DMS53 treated with DMSO at 0.1 percent for 48 hours (cell line): ENCODE measurements around the gene MTCP1.
A peak's percentile ranks its signal among the peaks of the same experiment; 100 is the strongest.

Experiments used
- DNase-seq: peaks from one replicate; lab custom pipeline; 2025; ENCODE audit not compliant: unreplicated experiment; lab: John Stamatoyannopoulos, UW

The MTCP1 gene

DNA sequence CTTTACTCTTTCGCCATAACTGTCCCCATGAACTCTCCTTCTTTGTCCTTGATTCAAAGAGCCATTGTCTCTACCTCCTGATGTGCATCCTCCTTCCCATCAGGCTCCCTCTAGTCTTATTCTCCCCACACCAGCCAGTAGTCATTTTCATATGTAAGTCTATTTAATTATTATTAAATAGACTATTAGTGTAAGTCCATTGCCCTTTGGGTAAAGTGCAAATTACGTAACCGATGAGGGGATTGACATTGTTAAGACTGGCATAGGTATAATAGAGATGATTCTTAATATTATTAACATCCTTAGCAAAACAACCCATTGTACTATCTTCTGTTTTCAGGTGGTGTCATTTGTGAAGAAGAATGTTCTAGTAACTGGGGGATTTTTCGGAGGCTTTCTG lies 16.7 kb downstream of the MTCP1 start:
- DNase-seq = no peak

DNA sequence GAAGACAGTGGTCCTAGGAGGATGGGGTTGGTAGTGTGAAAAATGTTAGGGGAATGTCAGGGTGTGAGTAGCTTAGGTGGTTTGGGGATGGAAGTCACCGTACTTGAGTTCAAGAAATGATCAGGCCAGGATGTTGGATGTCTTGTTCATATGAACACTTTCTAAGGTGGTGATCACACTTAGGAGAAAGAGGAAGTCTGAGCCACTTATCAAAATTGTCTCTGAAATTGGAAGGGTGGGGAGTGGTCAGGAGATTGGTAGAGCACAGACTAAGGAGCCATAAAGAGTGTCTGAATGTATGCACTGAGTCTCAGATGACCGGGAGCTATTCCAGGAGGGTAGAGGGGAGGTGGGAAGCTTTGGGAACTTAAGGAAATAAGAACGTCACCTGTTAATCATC lies 17.3 kb downstream of the MTCP1 start:
- DNase-seq = no peak

DNA sequence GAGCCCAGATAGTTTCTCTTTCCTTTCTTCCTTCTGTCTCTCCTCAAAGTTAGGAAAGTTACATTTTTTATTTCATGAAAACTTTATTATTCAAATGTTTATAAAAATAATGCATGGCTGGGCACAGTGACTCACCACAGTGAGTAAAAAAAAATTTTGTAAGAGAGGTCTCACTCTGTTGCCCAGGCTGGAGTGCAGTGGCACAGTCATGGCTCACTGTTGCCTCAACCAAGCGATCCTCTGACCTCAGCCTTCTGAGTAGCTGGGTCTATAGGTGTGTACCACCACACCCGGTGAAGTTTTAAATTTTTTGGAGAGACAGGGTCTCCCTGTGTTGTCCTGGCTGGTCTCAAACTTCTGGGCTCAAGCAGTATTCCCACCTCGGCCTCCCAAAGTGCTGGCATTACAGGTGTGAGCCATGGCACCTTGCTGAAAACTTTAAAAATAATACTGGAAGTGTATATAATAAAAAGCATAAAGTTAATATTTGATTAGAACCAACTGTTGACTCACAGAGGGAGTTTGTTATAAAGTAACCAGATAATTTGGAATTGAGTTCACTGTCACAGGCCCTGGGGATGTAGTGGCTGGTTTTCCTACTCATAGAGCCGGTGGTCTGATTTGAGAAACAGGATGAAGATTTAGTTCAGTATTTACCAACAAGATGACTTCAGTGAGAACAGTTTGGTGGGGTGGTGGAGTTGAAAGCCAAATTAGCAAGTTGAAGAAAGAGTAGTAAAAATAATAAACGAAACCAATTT lies 18.0 kb downstream of the MTCP1 start:
- DNase-seq = no peak

DNA sequence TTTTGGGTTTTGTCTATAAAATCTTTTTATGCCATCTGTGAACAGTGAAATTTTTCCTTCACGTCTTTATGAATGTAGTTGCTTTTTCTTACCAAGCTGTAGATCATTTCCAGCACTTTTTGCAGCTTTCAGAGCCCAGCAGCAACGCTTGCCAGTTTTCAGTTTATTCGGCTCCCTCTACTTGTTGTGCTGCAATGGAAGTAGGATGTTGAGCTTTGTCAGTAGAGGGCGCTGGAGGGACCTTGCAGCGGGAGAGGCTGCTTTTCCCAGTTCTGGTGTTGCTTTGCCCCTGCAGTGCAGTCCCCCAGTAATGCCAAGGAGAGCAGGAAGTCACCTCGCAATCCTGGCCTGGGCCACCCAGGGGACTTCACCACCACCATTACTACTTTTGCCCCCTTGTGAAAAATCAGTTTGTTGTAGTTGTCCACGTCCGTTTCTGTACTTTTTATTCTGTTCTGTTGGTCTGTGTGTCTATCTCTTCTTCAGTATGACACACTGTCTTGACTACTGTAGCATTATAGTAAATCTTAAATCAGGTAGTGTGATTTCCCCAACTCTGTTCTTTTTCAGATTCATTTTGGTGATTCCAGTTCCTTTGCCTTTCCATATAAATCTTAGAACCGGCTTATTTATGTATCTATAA lies 21.8 kb downstream of the MTCP1 start:
- DNase-seq = peak; percentile 3

DNA sequence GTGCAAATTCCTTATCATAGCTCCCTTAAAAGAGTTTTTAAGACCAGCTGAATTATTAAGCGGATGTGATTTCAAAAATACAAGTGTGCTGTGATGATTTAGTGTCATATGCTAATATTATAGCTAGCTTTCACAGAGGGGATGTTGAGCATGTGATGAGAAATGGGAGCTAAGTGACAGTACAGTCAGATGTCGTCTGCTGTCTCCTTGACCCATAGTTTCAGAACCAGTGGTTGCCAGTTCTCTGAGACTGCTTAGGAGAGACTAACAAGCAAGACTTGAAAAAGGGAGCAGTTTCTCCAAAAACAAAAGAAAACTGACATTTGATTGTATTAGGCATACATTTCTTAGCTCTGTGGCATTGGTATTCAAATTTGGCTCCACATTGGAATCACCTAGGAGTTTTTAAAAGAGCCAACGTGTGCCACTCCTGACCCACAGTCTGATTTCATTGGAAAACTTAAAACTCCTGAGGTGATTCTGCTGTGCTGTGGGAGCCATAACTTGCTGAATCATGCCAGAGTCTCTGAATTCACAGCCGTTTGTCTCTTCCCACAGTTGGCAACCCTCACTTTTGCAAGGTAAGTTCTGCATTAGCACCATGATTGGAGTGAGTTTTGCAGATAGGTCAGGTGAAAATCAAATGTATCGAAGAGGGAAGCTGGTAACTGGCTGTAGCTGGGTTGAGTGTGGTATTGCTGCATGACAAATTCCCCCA lies 24.0 kb downstream of the MTCP1 start:
- DNase-seq = no peak

DNA sequence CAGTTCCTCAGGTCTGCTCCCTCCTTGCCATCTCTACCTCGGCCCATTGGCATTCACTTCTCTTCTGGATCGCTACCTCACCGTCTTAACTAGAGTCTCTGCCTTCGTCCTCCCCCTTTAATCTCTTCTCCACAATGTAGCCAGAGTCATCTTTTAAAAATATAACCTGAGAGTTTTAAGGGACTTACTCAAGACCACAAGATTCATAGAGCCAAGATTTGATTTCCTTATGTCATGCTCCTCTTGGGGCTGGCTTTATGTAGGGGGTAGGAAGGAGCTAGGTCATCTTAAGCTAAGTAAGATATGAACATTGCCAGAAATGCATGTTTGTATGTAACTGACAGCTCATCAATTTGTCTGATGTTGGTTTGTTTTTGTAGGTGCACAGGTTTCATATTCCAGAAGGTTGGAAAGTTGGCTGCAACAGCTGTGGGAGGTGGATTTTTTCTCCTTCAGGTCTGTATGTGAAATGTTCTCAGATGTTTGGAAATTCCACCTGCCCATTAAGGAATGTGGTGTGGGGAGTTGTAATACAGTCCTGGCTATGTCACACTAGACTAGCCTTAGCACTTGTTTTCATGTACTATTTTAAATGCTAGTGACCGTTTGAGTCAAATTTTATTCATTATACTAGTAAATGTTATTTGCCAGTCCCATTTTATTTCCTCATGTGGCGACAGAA lies 24.7 kb downstream of the MTCP1 start:
- no peak for DNase-seq

DNA sequence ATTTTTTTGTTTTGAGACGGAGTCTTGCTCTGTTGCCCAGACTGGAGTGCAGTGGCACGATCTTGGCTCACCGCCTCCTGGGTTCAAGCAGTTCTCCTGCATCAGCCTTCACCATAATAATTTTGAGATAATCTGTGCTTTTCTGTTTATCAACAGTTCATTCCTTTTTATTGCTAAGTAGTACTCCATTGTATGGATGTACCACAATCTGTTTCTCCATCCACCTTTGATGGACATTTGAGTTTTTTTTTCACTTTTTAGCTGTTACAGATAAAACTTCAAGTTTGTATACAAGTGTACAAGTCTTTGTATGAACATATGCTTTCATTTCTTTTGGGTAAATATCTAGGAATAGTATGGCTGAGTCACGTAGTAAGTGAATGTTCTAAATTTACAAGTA lies 35.2 kb downstream of the MTCP1 start:
- no peak for DNase-seq

DNA sequence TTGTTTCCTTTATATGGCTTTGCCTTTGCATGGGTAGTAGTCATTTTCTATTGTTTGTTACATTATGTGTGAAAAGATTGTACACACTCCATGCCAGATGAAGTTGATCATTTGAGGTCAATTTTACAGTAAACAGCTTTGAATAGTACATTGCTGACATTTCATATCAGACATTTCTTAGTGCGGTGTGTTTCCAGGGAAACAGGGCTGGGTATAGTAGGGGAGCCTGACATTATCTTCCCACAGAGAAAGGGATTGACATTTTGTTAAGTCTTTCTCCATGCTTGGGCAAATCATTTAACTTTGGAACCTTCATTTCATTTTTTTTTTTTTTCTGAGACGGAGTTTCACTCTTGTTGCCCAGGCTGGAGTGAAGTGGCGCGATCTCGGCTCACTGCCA lies 39.3 kb downstream of the MTCP1 start:
- DNase-seq = no peak

DNA sequence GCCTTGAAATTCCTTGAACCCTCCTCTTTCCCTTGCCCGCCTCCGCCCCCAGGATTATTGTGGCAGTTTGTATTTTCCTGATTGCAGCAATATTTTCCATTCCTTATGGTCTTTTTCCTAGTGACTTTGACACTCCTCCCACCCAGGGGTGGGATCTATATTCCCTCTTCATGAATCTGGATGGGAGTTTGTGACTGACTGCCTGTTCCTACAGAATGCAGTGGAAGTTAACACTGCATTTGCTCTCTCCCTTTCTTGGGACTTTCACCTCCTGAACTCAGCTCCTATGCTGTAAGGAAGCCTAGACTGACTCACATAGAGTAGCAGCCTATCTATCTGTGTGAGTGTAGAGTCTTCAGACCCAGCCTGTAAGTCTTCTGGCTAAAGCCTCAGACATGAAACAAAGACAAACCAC lies 42.1 kb downstream of the MTCP1 start:
- no peak for DNase-seq

DNA sequence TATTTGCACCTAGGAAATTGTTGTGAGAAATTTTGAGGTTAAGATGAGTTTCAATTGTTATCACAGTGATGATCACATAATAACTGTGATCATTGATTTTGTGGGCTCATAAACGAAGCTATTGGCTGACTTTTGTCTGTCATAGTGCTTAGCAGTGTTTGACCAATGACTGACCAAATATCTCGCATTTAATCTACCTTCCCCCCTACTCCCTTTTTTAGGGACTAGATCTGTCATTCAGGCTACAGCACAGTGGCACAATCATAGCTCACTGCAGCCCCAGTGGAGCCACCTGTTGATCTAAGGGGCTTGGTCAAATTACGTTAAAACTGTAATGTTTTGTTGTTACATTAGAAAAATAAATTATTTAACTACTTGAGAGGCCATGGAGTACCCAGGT lies 42.8 kb downstream of the MTCP1 start:
- no peak for DNase-seq

DNA sequence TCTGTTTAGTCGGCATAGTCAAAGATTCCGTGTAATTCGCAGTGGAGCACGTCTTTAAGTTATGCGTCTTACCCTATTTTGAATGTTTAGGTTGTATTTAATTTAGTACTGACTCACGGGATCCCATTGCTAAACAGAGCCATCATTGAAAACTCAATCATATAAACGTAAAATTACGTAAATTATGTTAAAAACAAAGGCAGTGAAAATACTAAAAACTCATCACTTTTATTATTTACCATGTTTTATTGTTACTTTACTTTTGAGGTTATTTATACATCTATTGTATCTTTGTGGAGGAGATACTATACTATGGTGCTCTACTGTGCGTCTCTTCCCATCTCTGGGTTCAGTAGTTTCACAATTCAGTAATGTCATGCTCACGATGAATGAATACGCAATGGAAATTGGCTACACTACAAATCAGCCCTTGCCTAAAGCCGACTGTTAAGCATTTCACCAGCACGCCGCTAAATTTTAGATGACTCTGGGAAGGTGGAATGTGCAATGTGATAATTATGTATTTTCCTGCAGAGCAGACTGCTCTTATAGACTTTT lies 43.3 kb downstream of the MTCP1 start:
- no peak for DNase-seq

DNA sequence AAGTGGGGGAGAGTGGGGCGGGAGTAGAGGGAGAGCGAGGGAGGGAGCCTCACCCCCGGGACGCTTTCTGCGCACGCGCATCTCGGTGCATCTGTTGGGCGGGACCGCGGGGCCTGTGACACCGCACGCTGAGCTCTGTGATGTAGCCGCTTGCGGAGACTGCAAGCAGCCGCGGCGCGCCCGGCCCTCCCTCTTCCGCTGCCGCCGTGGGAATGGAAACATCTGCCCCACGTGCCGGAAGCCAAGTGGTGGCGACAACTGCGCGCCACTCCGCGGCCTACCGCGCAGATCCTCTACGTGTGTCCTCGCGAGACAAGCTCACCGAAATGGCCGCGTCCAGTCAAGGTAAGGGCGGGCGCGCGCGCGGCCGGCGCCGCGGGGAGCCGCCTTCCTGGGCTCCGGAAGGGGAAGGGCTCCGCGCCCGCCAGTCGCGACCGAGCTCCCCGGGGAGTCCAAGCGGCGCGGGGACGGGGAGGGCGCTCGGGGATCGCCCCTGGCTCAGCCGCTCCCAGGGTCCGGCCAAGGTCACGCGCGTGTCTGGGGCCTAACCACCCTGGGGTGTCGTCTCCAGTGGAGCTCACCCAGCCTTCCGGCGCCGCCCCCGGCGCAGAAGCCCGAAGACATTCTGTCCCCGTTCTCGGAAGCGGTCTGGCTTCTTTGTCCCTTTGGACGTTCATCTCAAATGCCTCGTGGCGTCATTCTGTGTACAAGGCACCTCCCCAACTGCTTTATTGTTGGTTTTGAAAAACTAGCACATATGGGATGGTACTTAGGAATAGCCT lies 44.0 kb downstream of the MTCP1 start, which contains the start of gene FUNDC2:
Gene FUNDC2, plus strand, starts transcription at position 118 of the 782 bp plus-strand sequence. Its CDS starts 95 bp downstream, at position 213.
- peak; percentile 89 for DNase-seq

DNA sequence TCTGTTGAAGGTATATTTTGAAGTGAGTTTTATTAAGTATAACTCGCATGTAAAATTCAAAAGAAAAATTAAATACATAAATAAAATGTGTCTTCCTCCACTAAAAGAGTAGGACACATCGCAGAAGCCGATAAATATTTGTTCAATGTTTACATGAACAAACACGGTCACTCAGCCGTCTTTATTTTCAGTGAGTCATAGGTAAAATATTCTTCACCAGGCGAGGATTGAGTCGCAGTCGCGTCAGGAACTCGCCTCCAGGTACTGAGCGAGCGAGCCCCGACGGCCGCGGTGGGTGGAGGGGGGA lies 44.6 kb downstream of the MTCP1 start:
- no peak for DNase-seq

DNA sequence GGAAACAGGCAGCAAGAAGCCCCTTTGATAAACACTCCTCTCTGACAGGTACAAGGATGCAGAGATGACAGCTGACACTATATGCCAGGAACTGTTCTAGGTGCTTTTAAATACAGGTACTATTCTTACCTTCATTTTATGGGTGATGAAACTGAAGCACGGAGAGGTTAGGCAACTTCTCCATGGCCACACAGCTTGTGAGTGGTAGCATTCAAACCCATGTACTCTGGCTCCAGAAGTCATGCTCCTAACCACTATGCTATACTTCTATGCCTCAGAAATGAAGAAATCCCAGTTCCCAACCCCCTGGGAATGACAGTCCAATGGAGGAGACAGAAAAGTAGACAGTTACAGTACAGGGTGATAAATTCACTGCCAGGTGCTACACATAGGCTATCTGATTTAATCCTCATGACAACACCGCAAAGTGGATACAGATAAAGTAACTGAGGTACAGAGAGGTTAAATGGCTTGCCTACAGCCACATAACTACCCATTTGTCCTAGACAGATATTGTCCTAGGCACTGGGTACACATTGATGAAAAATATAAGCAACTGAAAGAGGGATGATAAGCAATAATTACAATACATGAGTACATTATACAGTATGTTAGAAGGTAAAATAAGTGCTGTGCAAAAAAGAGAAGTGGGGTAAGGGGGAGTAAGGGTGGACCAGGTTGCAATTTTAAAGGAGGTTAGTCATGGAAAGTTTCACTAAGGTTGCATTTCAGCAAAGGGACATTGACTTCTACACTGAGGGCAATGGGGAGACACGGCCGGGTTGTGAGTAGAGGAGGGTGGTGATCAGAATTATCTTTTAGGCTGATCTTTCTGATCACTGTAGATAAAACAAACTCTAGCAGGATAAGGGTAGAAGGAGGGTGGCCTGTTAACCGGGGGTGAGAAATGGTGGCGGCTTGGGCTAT lies 46.8 kb downstream of the MTCP1 start:
- no peak for DNase-seq

DNA sequence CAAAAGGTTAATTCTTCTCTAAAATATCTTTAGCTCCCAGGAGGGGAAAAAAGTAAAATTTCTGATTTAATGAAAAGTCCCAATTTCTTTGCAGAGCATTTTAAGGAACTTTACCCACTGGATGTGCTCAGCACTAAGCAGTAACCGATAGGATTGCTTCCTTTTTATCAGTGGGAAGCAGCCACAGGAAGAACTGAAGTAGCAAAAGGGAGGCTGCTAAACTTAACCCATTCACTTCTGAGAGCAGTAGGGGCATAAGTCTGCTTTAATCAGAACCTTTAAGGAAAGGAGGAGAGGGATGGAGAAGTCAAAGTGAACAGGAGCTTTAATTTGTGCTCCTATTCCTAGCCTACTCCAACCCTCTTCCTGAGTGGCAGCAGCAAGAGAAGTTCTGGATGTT lies 48.4 kb downstream of the MTCP1 start, which contains the start of gene F8:
Gene F8, minus strand, starts transcription at position 139 of the 400 bp plus-strand sequence. CDS start 171 bp downstream, outside the sequence.
- DNase-seq = no peak

DNA sequence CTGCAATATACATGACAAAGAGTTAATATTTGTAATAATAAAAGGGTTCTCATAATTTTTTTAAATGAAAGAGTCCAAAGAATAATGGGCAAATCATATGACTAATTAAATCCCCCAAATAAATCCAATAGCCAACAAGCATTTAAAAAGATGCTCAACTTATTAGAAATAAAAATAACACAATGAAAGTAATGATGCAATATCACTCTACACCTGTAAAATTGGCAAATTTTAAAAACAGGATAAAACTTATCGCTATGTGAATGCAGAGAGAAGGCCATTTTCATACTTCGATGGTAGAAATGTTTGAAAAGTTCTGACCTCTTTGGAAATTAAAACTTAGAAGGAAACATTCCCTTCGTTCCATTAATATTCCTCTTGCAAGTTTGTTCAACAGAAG lies 50.3 kb downstream of the MTCP1 start:
- DNase-seq = no peak
